Neural crest cell (in vitro differentiated cells): ENCODE measurements around the gene SCYGR8. TPM values are rescaled to one million over a fixed set of nuclear protein-coding genes. Genes with fewer than 3 reads are reported as not detected.

Experiments
- DNase-seq: peaks from one replicate; pipeline ENCODE4 v3.0.0; 2021; ENCODE audit warnings: low read depth, mixed read lengths, low spot score
- H3K27ac Mint-ChIP-seq: one replicate; pipeline ENCODE4 v1.8.0; 2021; ENCODE audit warnings: mild to moderate bottlenecking, mixed read lengths; ENCODE audit not compliant: unreplicated experiment
- H3K27me3 Mint-ChIP-seq: 2 replicates; pipeline ENCODE4 v1.8.0; 2021; ENCODE audit warnings: low read depth, mild to moderate bottlenecking, mixed read lengths
- H3K36me3 Mint-ChIP-seq: 2 replicates; pipeline ENCODE4 v1.8.0; 2021; ENCODE audit warnings: low read depth, mild to moderate bottlenecking, mixed read lengths
- H3K4me1 Mint-ChIP-seq: 2 replicates; pipeline ENCODE4 v1.8.0; 2021; ENCODE audit warnings: mixed read lengths
- H3K4me3 Mint-ChIP-seq: one replicate; pipeline ENCODE4 v1.8.0; 2021; ENCODE audit warnings: mild to moderate bottlenecking, mixed read lengths
- H3K9me3 Mint-ChIP-seq: 2 replicates; pipeline ENCODE4 v1.8.0; 2021; ENCODE audit warnings: mixed read lengths
- CTCF ChIP-seq: fragments of 200-600 bp; sonication (generic); conservative IDR thresholded peaks from 2 replicates; pipeline ENCODE4 v1.5.0; 2021; ENCODE audit warnings: antibody characterized with exemption, mild to moderate bottlenecking
- total RNA-seq: library from RNA; stranded (reverse); gene quantifications from 2 replicates; pipeline ENCODE4 v1.2.1, GENCODE V29; 2021

Gene SCYGR8
- total RNA-seq, 1 donor from 2014 or later, result not detected

GRCh38 chr2:227774011-227774624, 28.4 kb downstream of the SCYGR8 start:
- Mint-ChIP-seq H3K4me3 (no peak overlapping the region), H3K27me3 (no peaks in the 10 kb centered on the region), H3K4me1 (no peaks in the 10 kb centered on the region), H3K27ac (no peak overlapping the region), H3K9me3 (no peaks in the 10 kb centered on the region), H3K36me3 (no peaks in the 10 kb centered on the region)
- no peak for DNase-seq
- TF ChIP-seq CTCF, result peak; percentile 45

GRCh38 chr2:227774895-227775842, 29.5 kb downstream of the SCYGR8 start:
- no peak for DNase-seq
- Mint-ChIP-seq H3K4me1 (no peaks in the 10 kb centered on the region), H3K4me3 (no peak overlapping the region), H3K9me3 (no peaks in the 10 kb centered on the region), H3K36me3 (no peaks in the 10 kb centered on the region), H3K27me3 (no peaks in the 10 kb centered on the region), H3K27ac (no peak overlapping the region)
- no peak for TF ChIP-seq CTCF

- H3K27ac Mint-ChIP-seq, result no peak overlapping the region
Observed at GRCh38 chr2:227780981-227781615, 35.4 kb downstream of the SCYGR8 start.

GRCh38 chr2:227781841-227782240, 36.1 kb downstream of the SCYGR8 start:
- DNase-seq, result no peak
- Mint-ChIP-seq H3K9me3 (no peaks in the 10 kb centered on the region), H3K27me3 (no peaks in the 10 kb centered on the region), H3K27ac (no peak overlapping the region), H3K4me3 (no peak overlapping the region), H3K4me1 (no peaks in the 10 kb centered on the region), H3K36me3 (no peaks in the 10 kb centered on the region)
- no peak for TF ChIP-seq CTCF

More at GRCh38 chr2:227780981-227781615, 35.4 kb downstream of the SCYGR8 start:
- no peak overlapping the region for H3K4me3 Mint-ChIP-seq
- no peaks in the 10 kb centered on the region for H3K27me3 Mint-ChIP-seq
- H3K4me1 Mint-ChIP-seq, result no peaks in the 10 kb centered on the region
- TF ChIP-seq CTCF, result no peak
- H3K9me3 Mint-ChIP-seq, result no peaks in the 10 kb centered on the region
- no peak for DNase-seq
- H3K36me3 Mint-ChIP-seq, result no peaks in the 10 kb centered on the region

- Mint-ChIP-seq H3K36me3 (no peaks in the 10 kb centered on the region), H3K27ac (no peak overlapping the region), H3K4me1 (no peaks in the 10 kb centered on the region), H3K9me3 (no peaks in the 10 kb centered on the region), H3K4me3 (no peak overlapping the region), H3K27me3 (no peaks in the 10 kb centered on the region)
- no peak for TF ChIP-seq CTCF
- DNase-seq, result no peak
Observed at GRCh38 chr2:227782804-227783203, 37.1 kb downstream of the SCYGR8 start.
